OCI-LY7 (cell line): ENCODE measurements around the gene SYCP2L. TPM values are rescaled to one million over a fixed set of nuclear protein-coding genes. Genes with fewer than 3 reads are reported as not detected.
"Not testable (repeated sequence)": the region's sequence is repeated elsewhere in the genome, so short reads cannot be mapped to it uniquely, and the experiment has no call there.

ENCODE experiments used
- BruUV-seq: library from RNA; stranded (reverse); fragments of 400-500 nt; replicated peaks from 2 replicates; lab custom pipeline; 2021; lab: Mats Ljungman, UMichigan
- CTCF ChIA-PET: fragments of 300-600 bp; sonication (Branson Sonifier 250); formaldehyde crosslinking; loops from one replicate; lab custom pipeline; 2022; ENCODE audit warnings: antibody characterized with exemption; ENCODE audit not compliant: unreplicated experiment; lab: Charles Lee
- POLR2A ChIA-PET: fragments of 300-600 bp; sonication (Branson Sonifier 250); formaldehyde crosslinking; loops from one replicate; lab custom pipeline; 2022; ENCODE audit warnings: antibody characterized with exemption; lab: Charles Lee
- DNase-seq: peaks from one replicate; pipeline ENCODE4 v3.0.0-alpha.2; 2015; ENCODE audit warnings: low spot score
- H2AFZ ChIP-seq: fragments of 200-600 bp; sonication (generic), shearing (Covaris generic); 2 replicates; pipeline ENCODE4 v1.6.1; 2014; ENCODE audit warnings: mild to moderate bottlenecking, antibody characterized with exemption, low read length, moderate library complexity
- H3K27ac ChIP-seq: fragments of 200-600 bp; sonication (generic); 2 replicates; pipeline ENCODE4 v1.5.1; 2014; ENCODE audit warnings: mixed run types, low read depth, mild to moderate bottlenecking, moderate library complexity, low read length, inconsistent platforms; ENCODE audit not compliant: poor library complexity, severe bottlenecking
- H3K36me3 ChIP-seq: fragments of 200-600 bp; sonication (generic); 2 replicates; pipeline ENCODE4 v1.6.1; 2014; ENCODE audit warnings: mild to moderate bottlenecking, antibody characterized with exemption, low read length, moderate library complexity, mixed read lengths; ENCODE audit not compliant: insufficient read depth
- H3K4me1 ChIP-seq: fragments of 200-600 bp; sonication (generic); 2 replicates; pipeline ENCODE4 v1.5.1; 2014; ENCODE audit warnings: mild to moderate bottlenecking, low read length; ENCODE audit not compliant: insufficient read depth, poor library complexity, severe bottlenecking
- H3K4me2 ChIP-seq: fragments of 200-600 bp; sonication (generic); 2 replicates; pipeline ENCODE4 v1.6.1; 2014; ENCODE audit warnings: mild to moderate bottlenecking, low read length
- H3K4me3 ChIP-seq: fragments of 200-600 bp; sonication (generic); 2 replicates; pipeline ENCODE4 v1.5.1; 2014; ENCODE audit warnings: mild to moderate bottlenecking, low read depth, low read length; ENCODE audit not compliant: poor library complexity, severe bottlenecking
- H3K79me2 ChIP-seq: fragments of 200-600 bp; sonication (generic); 2 replicates; pipeline ENCODE4 v1.6.1; 2016; ENCODE audit warnings: low read depth, mild to moderate bottlenecking, low read length, moderate library complexity, mixed read lengths; ENCODE audit not compliant: insufficient read depth
- H3K9me2 ChIP-seq: fragments of 200-600 bp; sonication (generic); 2 replicates; pipeline ENCODE4 v1.6.1; 2016; ENCODE audit warnings: mild to moderate bottlenecking, low read length, mixed read lengths; ENCODE audit not compliant: insufficient read depth
- H3K9me3 ChIP-seq: fragments of 200-600 bp; sonication (generic); 2 replicates; pipeline ENCODE4 v1.6.1; 2014; ENCODE audit warnings: mild to moderate bottlenecking, mixed run types, low read length, mixed read lengths
- H4K20me1 ChIP-seq: fragments of 200-600 bp; sonication (generic); 2 replicates; pipeline ENCODE4 v1.6.1; 2014; ENCODE audit warnings: mild to moderate bottlenecking, antibody characterized with exemption, low read length, moderate library complexity, mixed read lengths; ENCODE audit not compliant: insufficient read depth
- CTCF ChIP-seq: fragments of 200-600 bp; sonication (generic); conservative IDR thresholded peaks from 2 replicates; pipeline ENCODE4 v1.5.1; 2014; ENCODE audit warnings: mild to moderate bottlenecking, antibody characterized with exemption, low read length, moderate library complexity, mixed read lengths
- EZH2phosphoT487 ChIP-seq: fragments of 200-600 bp; sonication (generic); IDR thresholded peaks from 2 replicates; pipeline ENCODE4 v1.6.1; 2018; ENCODE audit warnings: low read depth, borderline replicate concordance, mild to moderate bottlenecking, mixed run types, antibody characterized with exemption, low read length, moderate library complexity, mixed read lengths
- intact Hi-C: fragments of 100-400 bp; cut with micrococcal nuclease; formaldehyde crosslinking; loops from one replicate; pipeline ENCODE4 v1.10.0; 2022; ENCODE audit not compliant: unreplicated experiment
- total RNA-seq, 2 experiments: library from RNA; depleted of rRNA in 1 of 2; stranded (reverse); fragments of >200 nt in 1 of 2; shearing (Covaris generic) in 1 of 2; gene quantifications; 2 replicates each; pipeline ENCODE4 v1.2.3, GENCODE V29; 2014 to 2022

Gene SYCP2L
- total RNA-seq, 2 experiments from 2014 or later: 1.3 to 1.4 TPM

- TF ChIP-seq EZH2phosphoT487: no peak
- TF ChIP-seq CTCF: no peak
- no peak overlapping the region for H3K4me2 ChIP-seq
- no peaks in the 10 kb centered on the region for H3K36me3 ChIP-seq
- no peaks in the 10 kb centered on the region for H3K79me2 ChIP-seq
- BruUV-seq: no TSS peak
- H2AFZ ChIP-seq: no peak overlapping the region
- POLR2A ChIA-PET: no interaction called here
- no peaks in the 10 kb centered on the region for H3K9me2 ChIP-seq
- no peak for DNase-seq
- intact Hi-C loops: no loop called here
- peaks cover 5% of the 10 kb centered on the region for H3K4me1 ChIP-seq
- H3K27ac ChIP-seq: no peak overlapping the region
- CTCF ChIA-PET: no interaction called here
- H3K4me3 ChIP-seq: no peak overlapping the region
- 0 out of 2 replicates have a peak, but pooled peaks cover 10% of the 10 kb centered on the region for H3K9me3 ChIP-seq
- H4K20me1 ChIP-seq: no peaks in the 10 kb centered on the region
Observed at GRCh38 chr6:10850728-10851127, 36.1 kb upstream of the SYCP2L start.

- CTCF ChIA-PET: no interaction called here
- no peak overlapping the region for H2AFZ ChIP-seq
- H3K9me3 ChIP-seq: 0 out of 2 replicates have a peak, but pooled peaks cover 10% of the 10 kb centered on the region
- peaks cover 5% of the 10 kb centered on the region for H3K4me1 ChIP-seq
- no peaks in the 10 kb centered on the region for H3K79me2 ChIP-seq
- no peak overlapping the region for H3K4me3 ChIP-seq
- no peak overlapping the region for H3K27ac ChIP-seq
- DNase-seq: no peak
- no peaks in the 10 kb centered on the region for H3K36me3 ChIP-seq
- POLR2A ChIA-PET: interaction anchor here (0.5 to 1.2 kb wide), 3 partner anchors 35 to 743 kb away, joined by 3 read pairs; partner anchors contain the start of gene SYCP2L
- H4K20me1 ChIP-seq: no peaks in the 10 kb centered on the region
- no TSS peak for BruUV-seq
- no peak for TF ChIP-seq CTCF
- TF ChIP-seq EZH2phosphoT487: no peak
- no peak overlapping the region for H3K4me2 ChIP-seq
- intact Hi-C loops: no loop called here
- H3K9me2 ChIP-seq: no peaks in the 10 kb centered on the region
Observed at GRCh38 chr6:10852361-10852960, 34.4 kb upstream of the SYCP2L start.

GRCh38 chr6:10853849-10854300 lies 33.0 kb upstream of the SYCP2L start:
- H3K79me2 ChIP-seq, H4K20me1 ChIP-seq, H3K27ac ChIP-seq, intact Hi-C loops, CTCF ChIA-PET, BruUV-seq, DNase-seq, POLR2A ChIA-PET, H3K36me3 ChIP-seq, H3K4me2 ChIP-seq, H2AFZ ChIP-seq, H3K4me1 ChIP-seq, H3K4me3 ChIP-seq, H3K9me2 ChIP-seq: not testable (repeated sequence)
- 0 out of 2 replicates have a peak, but pooled peaks cover 10% of the 10 kb centered on the region for H3K9me3 ChIP-seq
